IMR-90 (cell line): ENCODE results near the gene CTNNA1. TPM values are rescaled to one million over a fixed set of nuclear protein-coding genes. Genes with fewer than 3 reads are reported as not detected.

Source experiments
- ATAC-seq: fragments of 200-7000 bp; cut with Tn5 transposase; 2 replicates; pipeline ENCODE4 v1.9.1; 2020; ENCODE audit warnings: low read depth, mild to moderate bottlenecking, moderate library complexity
- BruUV-seq: library from RNA; stranded (reverse); fragments of 400-500 nt; replicated peaks from 2 replicates; lab custom pipeline; 2021; lab: Mats Ljungman, UMichigan
- CTCF ChIA-PET: fragments of 300-600 bp; formaldehyde crosslinking; extraction: SDS; loops from one replicate; lab custom pipeline; 2021; ENCODE audit warnings: antibody characterized with exemption; lab: Yijun Ruan, JAX
- POLR2A ChIA-PET: fragments of 300-600 bp; sonication (Branson Sonifier 250); formaldehyde crosslinking; loops from one replicate; lab custom pipeline; 2022; ENCODE audit warnings: antibody characterized with exemption; ENCODE audit not compliant: unreplicated experiment; lab: Charles Lee
- DNase-seq: peaks from one replicate; pipeline ENCODE4 v3.0.0; 2013
- H2AFZ ChIP-seq: replicated peaks from 2 replicates; pipeline ENCODE3; 2013; ENCODE audit warnings: low read length, mild to moderate bottlenecking; ENCODE audit not compliant: poor library complexity
- H2AK5ac ChIP-seq: 2 replicates; pipeline ENCODE4 v1.6.1; 2013; ENCODE audit warnings: low read depth, low read length, inconsistent platforms
- H2AK9ac ChIP-seq: replicated peaks from 2 replicates; pipeline ENCODE3; 2013; ENCODE audit warnings: mild to moderate bottlenecking, low read depth, low read length, moderate library complexity; ENCODE audit not compliant: poor library complexity
- H2BK120ac ChIP-seq: 2 replicates; pipeline ENCODE4 v1.6.1; 2013; ENCODE audit warnings: low read depth, low read length, inconsistent platforms
- H2BK15ac ChIP-seq: 3 replicates; pipeline ENCODE4 v1.6.1; 2013; ENCODE audit warnings: low read depth, low read length, inconsistent platforms
- H2BK20ac ChIP-seq: 2 replicates; pipeline ENCODE4 v1.6.1; 2013; ENCODE audit warnings: low read depth, mild to moderate bottlenecking, inconsistent platforms, low read length, moderate library complexity
- H2BK5ac ChIP-seq: 2 replicates; pipeline ENCODE4 v1.6.1; 2013; ENCODE audit warnings: mild to moderate bottlenecking, low read depth, low read length, inconsistent platforms; ENCODE audit not compliant: poor library complexity, severe bottlenecking
- H3K14ac ChIP-seq: replicated peaks from 2 replicates; pipeline ENCODE4 v1.6.1; 2013; ENCODE audit warnings: low read depth, low read length, inconsistent platforms
- H3K18ac ChIP-seq: 2 replicates; pipeline ENCODE4 v1.6.1; 2013; ENCODE audit warnings: low read depth, low read length, control low read depth
- H3K23ac ChIP-seq: 2 replicates; pipeline ENCODE4 v1.6.1; 2013; ENCODE audit warnings: low read depth, low read length, inconsistent platforms
- H3K27ac ChIP-seq: 2 replicates; pipeline ENCODE4 v1.5.1; 2013; ENCODE audit warnings: mild to moderate bottlenecking, control low read depth, low read length; ENCODE audit not compliant: insufficient read depth
- H3K27me3 ChIP-seq: 2 replicates; pipeline ENCODE4 v1.6.1; 2013; ENCODE audit warnings: low read length; ENCODE audit not compliant: control insufficient read depth, insufficient read depth
- H3K36me3 ChIP-seq: 2 replicates; pipeline ENCODE4 v1.6.1; 2013; ENCODE audit warnings: low read length, mixed read lengths; ENCODE audit not compliant: control insufficient read depth, insufficient read depth
- H3K4ac ChIP-seq: 2 replicates; pipeline ENCODE4 v1.6.1; 2013; ENCODE audit warnings: low read depth, low read length, inconsistent platforms
- H3K4me1 ChIP-seq: 2 replicates; pipeline ENCODE4 v1.6.1; 2013; ENCODE audit warnings: low read length, mixed read lengths; ENCODE audit not compliant: control insufficient read depth, insufficient read depth
- H3K4me2 ChIP-seq: 2 replicates; pipeline ENCODE4 v1.6.1; 2013; ENCODE audit warnings: low read depth, mild to moderate bottlenecking, control low read depth, low read length, moderate library complexity
- H3K4me3 ChIP-seq: 2 replicates; pipeline ENCODE4 v1.5.1; 2013; ENCODE audit warnings: low read depth, mild to moderate bottlenecking, control low read depth, low read length, moderate library complexity; ENCODE audit not compliant: insufficient read depth
- H3K56ac ChIP-seq: 2 replicates; pipeline ENCODE4 v1.6.1; 2013; ENCODE audit warnings: low read length, inconsistent platforms; ENCODE audit not compliant: insufficient read depth; ENCODE audit errors: extremely low read depth
- H3K79me1 ChIP-seq, 2 experiments: 2 replicates each; pipeline ENCODE4 v1.6.1; 2013; ENCODE audit warnings: low read length in 2 of 2, inconsistent platforms in 1 of 2, low read depth in 1 of 2
- H3K9ac ChIP-seq: 2 replicates; pipeline ENCODE4 v1.6.1; 2013; ENCODE audit warnings: low read depth, low read length, control low read depth
- H3K9me1 ChIP-seq: 2 replicates; pipeline ENCODE4 v1.6.1; 2013; ENCODE audit warnings: low read length, inconsistent platforms; ENCODE audit not compliant: insufficient read depth
- H3K9me3 ChIP-seq: 2 replicates; pipeline ENCODE4 v1.6.1; 2013; ENCODE audit warnings: low read length; ENCODE audit not compliant: control insufficient read depth, insufficient read depth
- H4K20me1 ChIP-seq: 2 replicates; pipeline ENCODE4 v1.6.1; 2013; ENCODE audit warnings: low read length, inconsistent platforms; ENCODE audit not compliant: insufficient read depth
- H4K5ac ChIP-seq: 2 replicates; pipeline ENCODE4 v1.6.1; 2013; ENCODE audit warnings: mild to moderate bottlenecking, low read depth, low read length, control low read depth
- H4K8ac ChIP-seq, 2 experiments: 2 replicates each; pipeline ENCODE4 v1.6.1; 2013; ENCODE audit warnings: low read depth in 2 of 2, low read length in 2 of 2, control low read depth in 1 of 2, inconsistent platforms in 1 of 2
- H4K91ac ChIP-seq: 2 replicates; pipeline ENCODE4 v1.6.1; 2013; ENCODE audit warnings: low read depth, low read length, inconsistent platforms; ENCODE audit not compliant: insufficient read depth
- CHD1 ChIP-seq: IDR thresholded peaks from 2 replicates; pipeline ENCODE4 v1.6.1; 2012; ENCODE audit warnings: low read depth, low read length, improper control_type of control experiment
- ELK1 ChIP-seq: fragments of 150-350 bp; IDR thresholded peaks from 2 replicates; pipeline ENCODE4 v1.6.1; 2016; ENCODE audit warnings: low read depth, mild to moderate bottlenecking, low read length, moderate library complexity, borderline replicate concordance
- FOS ChIP-seq: fragments of 150-350 bp; IDR thresholded peaks from 2 replicates; pipeline ENCODE4 v1.6.1; 2016; ENCODE audit warnings: low read depth, low read length
- NFE2L2 ChIP-seq: fragments of 150-350 bp; IDR thresholded peaks from 2 replicates; pipeline ENCODE4 v1.6.1; 2016; ENCODE audit warnings: low read depth, mild to moderate bottlenecking, low read length
- dilution Hi-C: fragments of 300-500 bp; cut with HindIII; formaldehyde crosslinking; loops from one replicate; pipeline ENCODE4 v1.14.3; 2018; ENCODE audit warnings: low sequenced_read_pairs; ENCODE audit not compliant: unreplicated experiment
- in situ Hi-C: fragments of 300-500 bp; cut with MboI; formaldehyde crosslinking; loops from 3 replicates; pipeline ENCODE4 v1.14.3; 2019; ENCODE audit warnings: low sequenced_read_pairs, inconsistent platforms, mixed read lengths
- intact Hi-C: fragments of 100-400 bp; cut with micrococcal nuclease; formaldehyde crosslinking; loops from 2 replicates; pipeline ENCODE4 v1.10.0; 2022
- polyA plus RNA-seq, 3 experiments: library from polyadenylated mRNA; depleted of rRNA; stranded (reverse); fragments of >200 nt; gene quantifications; 2 replicates each; pipeline ENCODE4 v1.2.3, GENCODE V29; 2012; ENCODE audit warnings: low replicate concordance in 1 of 3
- total RNA-seq: library from RNA; depleted of rRNA; stranded (reverse); fragments of >200 nt; gene quantifications from 2 replicates; pipeline ENCODE4 v1.2.3, GENCODE V29; 2012

Gene CTNNA1
- total and polyA plus RNA-seq, 2 of the 4 experiments (the other 2 are of a cell fraction) = 220 to 471 TPM

- Histone ChIP-seq H4K5ac (no peak overlapping the region), H2AK9ac (no peak overlapping the region), H4K91ac (no peak overlapping the region), H3K9ac (no peak overlapping the region), H3K36me3 (no peaks in the 10 kb centered on the region), H3K9me1 (no peaks in the 10 kb centered on the region), H3K4me3 (no peak overlapping the region), H3K4me2 (no peak overlapping the region), H2BK20ac (no peak overlapping the region), H2BK5ac (no peak overlapping the region), H3K79me1 (no peaks in the 10 kb centered on the region), H3K56ac (no peak overlapping the region), H2BK15ac (no peak overlapping the region), H3K4ac (no peak overlapping the region), H3K27me3 (peaks cover 3% of the 10 kb centered on the region), H3K23ac (no peak overlapping the region), H3K4me1 (no peaks in the 10 kb centered on the region), H3K14ac (no peak overlapping the region), H2AK5ac (no peak overlapping the region), H3K18ac (no peak overlapping the region), H3K9me3 (no peaks in the 10 kb centered on the region), H2AFZ (no peak overlapping the region), H3K27ac (no peak overlapping the region), H2BK120ac (no peak overlapping the region), H4K8ac (no peak overlapping the region), H4K20me1 (no peaks in the 10 kb centered on the region)
- TF ChIP-seq ELK1 = no peak
- no peak for TF ChIP-seq CHD1
- no peak for TF ChIP-seq FOS
- TF ChIP-seq NFE2L2 = no peak
- POLR2A ChIA-PET = no interaction called here
- BruUV-seq = no TSS peak
- in situ Hi-C loops (no loop called here), intact Hi-C loops (no loop called here), dilution Hi-C loops (no loop called here)
- ATAC-seq = no peak
- DNase-seq = no peak
- CTCF ChIA-PET = interaction anchor here (0.8 kb wide), 1 partner anchor 22 kb away, joined by 5 read pairs; no protein-coding TSS in a partner anchor
Observed at GRCh38 chr5:138713247-138713646, 40.0 kb upstream of the CTNNA1 start.
